ENCODE measurements around the gene STAC2.

STAC2 gene

DNA sequence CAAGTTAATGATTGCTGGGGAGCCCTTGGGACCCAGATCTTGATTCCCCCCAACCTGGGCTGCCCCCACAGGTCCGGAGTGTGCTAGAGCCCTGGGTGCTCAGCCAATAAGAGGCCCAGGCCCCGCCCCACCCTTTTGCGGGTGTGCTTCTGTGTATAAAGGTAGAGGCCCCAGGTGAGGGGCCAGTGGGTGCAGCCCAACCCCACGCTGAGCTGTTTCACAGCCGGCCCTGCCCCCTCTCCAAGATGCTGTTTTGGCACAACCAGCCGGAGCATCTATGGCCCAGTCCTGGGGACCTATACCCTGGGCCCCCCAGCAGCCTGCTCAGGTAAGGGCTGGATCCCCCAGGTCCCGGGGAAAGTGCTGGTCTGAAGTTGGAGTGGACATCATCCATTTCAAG lies 11.8 kb upstream of the STAC2 start:
- Histone ChIP-seq H3K79me2 (ENCODE audit: control insufficient read depth, insufficient read depth, low read length) (no peaks in the 10 kb centered on the region), H3K27ac (ENCODE audit: low read depth, low read length) (no peak overlapping the region), H3K4me3 (ENCODE audit: low read length) (no peak overlapping the region), H3K27me3 (ENCODE audit: insufficient read depth, low read length, poor library complexity) (no peaks in the 10 kb centered on the region), H4K8ac (ENCODE audit: low read depth, low read length) (no peak overlapping the region), H3K79me1 (ENCODE audit: low read length) (no peaks in the 10 kb centered on the region), H2AK5ac (ENCODE audit: low read length) (no peak overlapping the region), H3K4me2 (ENCODE audit: low read length) (no peak overlapping the region), H3K23ac (ENCODE audit: low read length) (no peak overlapping the region), H3K36me3 (ENCODE audit: control insufficient read depth, insufficient read depth, low read length) (no peaks in the 10 kb centered on the region), H2BK5ac (ENCODE audit: low read length) (no peak overlapping the region), H2BK120ac (ENCODE audit: low read depth, low read length) (no peak overlapping the region), H3K9ac (ENCODE audit: low read length) (no peak overlapping the region), H3K4ac (ENCODE audit: low read depth, low read length) (no peak overlapping the region), H2BK15ac (replicated peaks; ENCODE audit: low read depth) (no peak overlapping the region), H3K4me1 (ENCODE audit: control insufficient read depth, low read depth, low read length) (no peaks in the 10 kb centered on the region), H3K56ac (ENCODE audit: low read length) (no peak overlapping the region), H3K18ac (ENCODE audit: low read length) (no peak overlapping the region), H4K5ac (ENCODE audit: low read length) (no peak overlapping the region)
- WGBS (ENCODE audit: extremely low coverage, insufficient coverage, low lambda C conversion rate) = no CpG with 5 or more reads among the region's 7 CpGs
- no peak for DNase-seq

DNA sequence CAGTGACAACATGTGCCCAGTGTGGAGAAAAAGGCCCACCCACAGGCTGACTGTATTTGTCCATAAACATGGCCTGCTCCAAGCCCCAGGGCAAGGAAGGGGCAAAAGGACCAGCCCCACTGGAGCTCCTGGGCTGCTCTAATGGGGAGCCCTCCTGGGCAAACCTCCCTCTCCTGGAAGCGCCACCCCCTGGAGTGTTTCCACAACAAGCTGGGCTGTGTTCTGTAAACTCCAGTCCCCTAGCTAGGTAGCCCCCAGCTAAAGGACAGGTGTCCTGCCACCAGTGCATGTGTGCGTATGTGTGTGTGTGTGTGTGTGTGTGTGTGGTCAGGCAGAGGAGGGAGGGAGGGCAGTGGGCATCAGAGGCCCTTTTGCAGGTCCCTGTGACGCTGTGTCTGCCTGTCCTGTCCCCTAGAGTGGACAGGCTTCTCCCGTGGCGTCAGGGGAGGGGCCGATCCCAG lies 11.3 kb upstream of the STAC2 start:
- no peaks in the 10 kb centered on the region for H3K79me1 ChIP-seq (ENCODE audit: low read length)
- no peak overlapping the region for H3K4me2 ChIP-seq (ENCODE audit: low read length)
- H3K23ac ChIP-seq (ENCODE audit: low read length) = no peak overlapping the region
- no peak overlapping the region for H3K27ac ChIP-seq (ENCODE audit: low read depth, low read length)
- no peak overlapping the region for H3K9ac ChIP-seq (ENCODE audit: low read length)
- no CpG with 5 or more reads among the region's 6 CpGs for WGBS (ENCODE audit: extremely low coverage, insufficient coverage, low lambda C conversion rate)
- H2BK15ac ChIP-seq (replicated peaks; ENCODE audit: low read depth) = no peak overlapping the region
- H2AK5ac ChIP-seq (ENCODE audit: low read length) = no peak overlapping the region
- no peak overlapping the region for H4K8ac ChIP-seq (ENCODE audit: low read depth, low read length)
- no peak overlapping the region for H3K4ac ChIP-seq (ENCODE audit: low read depth, low read length)
- no peaks in the 10 kb centered on the region for H3K79me2 ChIP-seq (ENCODE audit: control insufficient read depth, insufficient read depth, low read length)
- H2BK120ac ChIP-seq (ENCODE audit: low read depth, low read length) = no peak overlapping the region
- no peak overlapping the region for H3K56ac ChIP-seq (ENCODE audit: low read length)
- H3K4me3 ChIP-seq (ENCODE audit: low read length) = no peak overlapping the region
- H4K5ac ChIP-seq (ENCODE audit: low read length) = no peak overlapping the region
- no peak for DNase-seq
- no peak overlapping the region for H3K18ac ChIP-seq (ENCODE audit: low read length)
- H3K27me3 ChIP-seq (ENCODE audit: insufficient read depth, low read length, poor library complexity) = no peaks in the 10 kb centered on the region
- H3K4me1 ChIP-seq (ENCODE audit: control insufficient read depth, low read depth, low read length) = no peaks in the 10 kb centered on the region
- H3K36me3 ChIP-seq (ENCODE audit: control insufficient read depth, insufficient read depth, low read length) = no peaks in the 10 kb centered on the region
- no peak overlapping the region for H2BK5ac ChIP-seq (ENCODE audit: low read length)

DNA sequence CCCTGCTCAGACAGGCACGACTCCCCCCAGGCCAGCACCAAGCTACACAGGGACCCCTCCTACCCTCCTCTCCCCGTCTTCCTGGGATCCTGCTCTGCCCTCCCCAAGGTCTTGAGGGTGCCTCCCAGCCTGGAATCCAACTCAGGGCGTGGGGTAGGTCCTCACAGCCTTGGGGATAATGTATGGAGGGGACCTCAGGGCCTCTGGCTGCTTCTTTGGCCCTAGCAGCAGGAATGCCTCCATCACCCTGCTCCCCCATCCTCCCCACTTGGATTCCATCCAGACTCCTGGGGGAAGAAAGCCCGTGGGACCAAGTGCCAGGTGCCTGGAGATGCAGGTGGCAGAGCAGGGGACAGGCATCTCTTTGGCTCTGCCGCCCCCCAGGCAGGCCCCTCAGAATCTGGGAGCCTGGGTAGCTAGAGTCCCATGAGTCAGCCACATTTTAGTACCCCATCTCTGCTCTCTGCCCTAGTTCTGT lies 10.7 kb upstream of the STAC2 start:
- Histone ChIP-seq H3K9ac (ENCODE audit: low read length) (no peak overlapping the region), H3K23ac (ENCODE audit: low read length) (no peak overlapping the region), H2BK120ac (ENCODE audit: low read depth, low read length) (no peak overlapping the region)

DNA sequence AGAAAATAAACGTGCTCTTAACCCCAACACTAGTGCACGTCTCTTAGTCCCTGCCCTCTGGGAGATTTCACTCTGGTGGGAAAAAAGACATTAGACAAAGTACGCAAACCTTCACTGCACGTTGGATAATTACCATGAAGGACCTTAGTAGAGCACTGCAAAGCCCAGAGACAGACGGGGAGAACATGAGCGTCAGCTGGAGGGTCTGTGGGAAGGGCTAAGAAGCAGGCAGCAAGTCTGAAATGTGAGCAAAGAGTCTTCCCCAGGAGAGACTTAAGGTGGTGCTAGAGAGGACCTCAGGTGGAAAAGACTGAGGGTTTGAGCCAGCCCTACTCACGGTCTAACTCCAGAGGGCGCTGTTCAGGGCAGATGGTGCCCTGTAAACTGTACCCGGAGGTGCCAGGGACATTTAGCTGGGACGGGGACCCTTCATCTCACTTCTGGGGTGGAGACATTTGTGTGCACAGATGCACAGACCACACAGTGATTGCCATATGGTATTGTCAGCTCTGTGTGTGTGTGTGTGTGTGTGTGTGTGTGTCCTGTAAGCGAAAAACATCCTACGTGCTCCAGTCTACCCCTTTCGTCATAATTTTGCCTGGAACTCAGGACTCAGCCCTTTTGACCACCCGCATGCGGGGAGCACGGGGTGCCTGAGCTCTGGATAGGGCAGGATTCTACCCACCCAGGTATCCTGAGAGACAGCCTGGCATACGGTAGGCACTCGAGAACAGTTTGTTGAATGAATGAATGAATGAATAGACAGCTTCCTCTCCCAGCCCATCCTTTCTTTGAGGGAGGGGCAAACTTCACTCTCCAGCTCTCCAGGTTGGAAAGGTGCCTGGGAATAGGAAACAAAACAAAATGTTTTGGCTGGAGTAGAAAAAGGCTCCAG lies 10.1 kb upstream of the STAC2 start:
- Histone ChIP-seq H3K9ac (ENCODE audit: low read length) (no peak overlapping the region), H3K56ac (ENCODE audit: low read length) (no peak overlapping the region), H4K5ac (ENCODE audit: low read length) (no peak overlapping the region), H3K23ac (ENCODE audit: low read length) (no peak overlapping the region), H3K79me1 (ENCODE audit: low read length) (no peaks in the 10 kb centered on the region), H3K36me3 (ENCODE audit: control insufficient read depth, insufficient read depth, low read length) (no peaks in the 10 kb centered on the region), H3K27me3 (ENCODE audit: insufficient read depth, low read length, poor library complexity) (no peaks in the 10 kb centered on the region), H3K79me2 (ENCODE audit: control insufficient read depth, insufficient read depth, low read length) (no peaks in the 10 kb centered on the region), H3K4ac (ENCODE audit: low read depth, low read length) (no peak overlapping the region), H2BK5ac (ENCODE audit: low read length) (no peak overlapping the region), H2BK15ac (replicated peaks; ENCODE audit: low read depth) (no peak overlapping the region), H3K18ac (ENCODE audit: low read length) (no peak overlapping the region), H4K8ac (ENCODE audit: low read depth, low read length) (no peak overlapping the region), H2BK120ac (ENCODE audit: low read depth, low read length) (no peak overlapping the region), H3K4me2 (ENCODE audit: low read length) (no peak overlapping the region), H2AK5ac (ENCODE audit: low read length) (no peak overlapping the region), H3K4me3 (ENCODE audit: low read length) (no peak overlapping the region), H3K4me1 (ENCODE audit: control insufficient read depth, low read depth, low read length) (peaks cover 2% of the 10 kb centered on the region), H3K27ac (ENCODE audit: low read depth, low read length) (no peak overlapping the region)
- no CpG with 5 or more reads among the region's 18 CpGs for WGBS (ENCODE audit: extremely low coverage, insufficient coverage, low lambda C conversion rate)
- peak; percentile 95 for DNase-seq

More for the DNA sequence above, 10.7 kb upstream of the STAC2 start:
- H3K36me3 ChIP-seq (ENCODE audit: control insufficient read depth, insufficient read depth, low read length) = no peaks in the 10 kb centered on the region
- H2BK5ac ChIP-seq (ENCODE audit: low read length) = no peak overlapping the region
- H3K27ac ChIP-seq (ENCODE audit: low read depth, low read length) = no peak overlapping the region
- no peak overlapping the region for H3K18ac ChIP-seq (ENCODE audit: low read length)
- H3K4me3 ChIP-seq (ENCODE audit: low read length) = no peak overlapping the region
- H3K79me2 ChIP-seq (ENCODE audit: control insufficient read depth, insufficient read depth, low read length) = no peaks in the 10 kb centered on the region
- H2AK5ac ChIP-seq (ENCODE audit: low read length) = no peak overlapping the region
- peaks cover 2% of the 10 kb centered on the region for H3K4me1 ChIP-seq (ENCODE audit: control insufficient read depth, low read depth, low read length)
- WGBS (ENCODE audit: extremely low coverage, insufficient coverage, low lambda C conversion rate) = no CpG with 5 or more reads among the region's 5 CpGs
- H3K4ac ChIP-seq (ENCODE audit: low read depth, low read length) = no peak overlapping the region
- H3K27me3 ChIP-seq (ENCODE audit: insufficient read depth, low read length, poor library complexity) = no peaks in the 10 kb centered on the region
- no peak overlapping the region for H3K4me2 ChIP-seq (ENCODE audit: low read length)
- no peak overlapping the region for H3K56ac ChIP-seq (ENCODE audit: low read length)
- no peak overlapping the region for H2BK15ac ChIP-seq (replicated peaks; ENCODE audit: low read depth)
- H4K8ac ChIP-seq (ENCODE audit: low read depth, low read length) = no peak overlapping the region
- no peaks in the 10 kb centered on the region for H3K79me1 ChIP-seq (ENCODE audit: low read length)
- no peak overlapping the region for H4K5ac ChIP-seq (ENCODE audit: low read length)
- no peak for DNase-seq

DNA sequence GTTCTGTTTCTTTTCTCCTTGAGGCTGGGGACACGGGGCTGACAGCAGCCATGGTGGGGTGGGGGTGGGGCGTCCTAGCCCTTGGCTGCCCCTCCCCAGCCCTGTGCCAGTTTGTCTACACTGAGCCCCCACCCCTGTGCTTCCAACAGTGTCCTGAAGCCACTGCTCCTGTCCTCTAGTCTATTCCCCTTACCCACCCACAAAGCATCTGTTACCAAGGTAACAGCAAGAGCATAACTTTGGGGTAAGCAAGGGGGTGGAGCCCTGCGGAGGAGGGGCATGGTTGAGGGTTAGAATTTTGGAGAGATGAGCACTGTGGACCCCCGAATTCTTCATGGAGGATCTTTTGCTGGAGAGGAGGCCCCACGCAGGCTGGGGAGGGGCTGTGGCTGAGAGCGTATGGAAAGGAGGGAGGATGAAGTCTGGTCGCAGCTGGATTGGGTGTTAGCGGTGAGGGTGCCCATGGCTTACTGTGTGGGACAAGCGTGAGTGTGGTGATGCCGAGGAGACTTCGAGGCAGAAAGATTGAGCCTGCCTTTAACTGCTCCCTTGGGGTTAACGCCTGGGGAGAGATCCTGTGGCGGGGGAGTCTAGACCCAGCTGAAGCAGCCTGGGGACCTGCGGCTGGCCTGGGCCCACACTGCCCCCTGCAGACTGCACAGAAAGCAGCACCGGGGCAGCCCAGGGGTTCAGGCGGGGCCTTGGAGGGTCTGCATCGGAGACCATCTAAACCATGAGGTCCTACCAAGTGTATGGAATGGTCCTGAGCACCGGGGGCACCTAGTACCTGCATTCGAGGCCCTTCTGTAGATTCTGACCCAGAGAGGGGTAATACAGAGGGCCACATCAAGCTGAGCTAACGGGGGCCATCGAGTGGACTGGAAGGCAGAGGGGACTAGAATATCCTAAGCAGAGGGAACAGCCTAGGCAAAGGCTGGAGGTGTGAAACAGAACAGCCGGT lies 6.1 kb upstream of the STAC2 start:
- H2BK15ac ChIP-seq (replicated peaks; ENCODE audit: low read depth) = no peak overlapping the region
- no peaks in the 10 kb centered on the region for H3K79me1 ChIP-seq (ENCODE audit: low read length)
- H3K4ac ChIP-seq (ENCODE audit: low read depth, low read length) = no peak overlapping the region
- H4K8ac ChIP-seq (ENCODE audit: low read depth, low read length) = no peak overlapping the region
- no peaks in the 10 kb centered on the region for H3K79me2 ChIP-seq (ENCODE audit: control insufficient read depth, insufficient read depth, low read length)
- H2AK5ac ChIP-seq (ENCODE audit: low read length) = no peak overlapping the region
- no peaks in the 10 kb centered on the region for H3K27me3 ChIP-seq (ENCODE audit: insufficient read depth, low read length, poor library complexity)
- DNase-seq = peak; percentile 70
- H3K4me2 ChIP-seq (ENCODE audit: low read length) = peak overlapping the region; percentile 32
- H3K23ac ChIP-seq (ENCODE audit: low read length) = no peak overlapping the region
- H4K5ac ChIP-seq (ENCODE audit: low read length) = no peak overlapping the region
- H3K18ac ChIP-seq (ENCODE audit: low read length) = no peak overlapping the region
- no peak overlapping the region for H3K4me3 ChIP-seq (ENCODE audit: low read length)
- WGBS (ENCODE audit: extremely low coverage, insufficient coverage, low lambda C conversion rate) = no CpG with 5 or more reads among the region's 22 CpGs
- H3K56ac ChIP-seq (ENCODE audit: low read length) = peak overlapping the region; percentile 71
- H3K4me1 ChIP-seq (ENCODE audit: control insufficient read depth, low read depth, low read length) = peaks cover 2% of the 10 kb centered on the region
- H3K9ac ChIP-seq (ENCODE audit: low read length) = peak overlapping the region; percentile 40
- H2BK5ac ChIP-seq (ENCODE audit: low read length) = no peak overlapping the region
- H3K27ac ChIP-seq (ENCODE audit: low read depth, low read length) = no peak overlapping the region
- no peaks in the 10 kb centered on the region for H3K36me3 ChIP-seq (ENCODE audit: control insufficient read depth, insufficient read depth, low read length)
- H2BK120ac ChIP-seq (ENCODE audit: low read depth, low read length) = no peak overlapping the region
